ENCODE measurements around the gene RFC4. TPM values are rescaled to one million over a fixed set of nuclear protein-coding genes. Genes with fewer than 3 reads are reported as not detected.
"Not testable (repeated sequence)": the region's sequence is repeated elsewhere in the genome, so short reads cannot be mapped to it uniquely, and the experiment has no call there.

Gene RFC4, protein sequence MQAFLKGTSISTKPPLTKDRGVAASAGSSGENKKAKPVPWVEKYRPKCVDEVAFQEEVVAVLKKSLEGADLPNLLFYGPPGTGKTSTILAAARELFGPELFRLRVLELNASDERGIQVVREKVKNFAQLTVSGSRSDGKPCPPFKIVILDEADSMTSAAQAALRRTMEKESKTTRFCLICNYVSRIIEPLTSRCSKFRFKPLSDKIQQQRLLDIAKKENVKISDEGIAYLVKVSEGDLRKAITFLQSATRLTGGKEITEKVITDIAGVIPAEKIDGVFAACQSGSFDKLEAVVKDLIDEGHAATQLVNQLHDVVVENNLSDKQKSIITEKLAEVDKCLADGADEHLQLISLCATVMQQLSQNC
- 100 to 1,000 TPM in 1 of 5 donors, 10 to 100 TPM in 2, 1 to 10 TPM in 1, not detected in 1; 3.2 to 121 (median 28.4) TPM for total RNA-seq
- polyA plus RNA-seq = 10 to 100 TPM; 13.1 to 25.2 (median 21.2) TPM
- long read RNA-seq, donor 1, partial matches to known transcripts = 0 of 1 reads
- long read RNA-seq, donor 1, other reads (novel, unspliced or antisense) = 0 of 1 reads
- long read RNA-seq, donor 2, transcript RFC4-201 (11 exons, 1,384 nt) = major isoform, 5 of 9 reads
- long read RNA-seq, donor 2, partial matches to known transcripts = 0 of 9 reads
- long read RNA-seq, donor 2, other reads (novel, unspliced or antisense) = 0 of 9 reads
- long read RNA-seq, donor 3, partial matches to known transcripts = 0 of 2 reads
- long read RNA-seq, donor 3, other reads (novel, unspliced or antisense) = 0 of 2 reads
- long read RNA-seq, donor 4 = 0 reads
- long read RNA-seq, donor 5, partial matches to known transcripts = 0 of 7 reads
- long read RNA-seq, donor 5, other reads (novel, unspliced or antisense) = 0 of 7 reads
- long read RNA-seq, donor 6 = 0 reads
- long read RNA-seq, donor 7, partial matches to known transcripts = 5 of 8 reads
- long read RNA-seq, donor 7, other reads (novel, unspliced or antisense) = 0 of 8 reads
- long read RNA-seq, donor 8, partial matches to known transcripts = 0 of 1 reads
- long read RNA-seq, donor 8, other reads (novel, unspliced or antisense) = 0 of 1 reads
- long read RNA-seq, donor 9, transcript RFC4-202 (11 exons, 1,448 nt) = major isoform, 5 of 9 reads
- long read RNA-seq, donor 9, partial matches to known transcripts = 0 of 9 reads
- long read RNA-seq, donor 9, other reads (novel, unspliced or antisense) = 0 of 9 reads
- long read RNA-seq, donor 10, partial matches to known transcripts = 0 of 3 reads
- long read RNA-seq, donor 10, other reads (novel, unspliced or antisense) = 0 of 3 reads

DNA sequence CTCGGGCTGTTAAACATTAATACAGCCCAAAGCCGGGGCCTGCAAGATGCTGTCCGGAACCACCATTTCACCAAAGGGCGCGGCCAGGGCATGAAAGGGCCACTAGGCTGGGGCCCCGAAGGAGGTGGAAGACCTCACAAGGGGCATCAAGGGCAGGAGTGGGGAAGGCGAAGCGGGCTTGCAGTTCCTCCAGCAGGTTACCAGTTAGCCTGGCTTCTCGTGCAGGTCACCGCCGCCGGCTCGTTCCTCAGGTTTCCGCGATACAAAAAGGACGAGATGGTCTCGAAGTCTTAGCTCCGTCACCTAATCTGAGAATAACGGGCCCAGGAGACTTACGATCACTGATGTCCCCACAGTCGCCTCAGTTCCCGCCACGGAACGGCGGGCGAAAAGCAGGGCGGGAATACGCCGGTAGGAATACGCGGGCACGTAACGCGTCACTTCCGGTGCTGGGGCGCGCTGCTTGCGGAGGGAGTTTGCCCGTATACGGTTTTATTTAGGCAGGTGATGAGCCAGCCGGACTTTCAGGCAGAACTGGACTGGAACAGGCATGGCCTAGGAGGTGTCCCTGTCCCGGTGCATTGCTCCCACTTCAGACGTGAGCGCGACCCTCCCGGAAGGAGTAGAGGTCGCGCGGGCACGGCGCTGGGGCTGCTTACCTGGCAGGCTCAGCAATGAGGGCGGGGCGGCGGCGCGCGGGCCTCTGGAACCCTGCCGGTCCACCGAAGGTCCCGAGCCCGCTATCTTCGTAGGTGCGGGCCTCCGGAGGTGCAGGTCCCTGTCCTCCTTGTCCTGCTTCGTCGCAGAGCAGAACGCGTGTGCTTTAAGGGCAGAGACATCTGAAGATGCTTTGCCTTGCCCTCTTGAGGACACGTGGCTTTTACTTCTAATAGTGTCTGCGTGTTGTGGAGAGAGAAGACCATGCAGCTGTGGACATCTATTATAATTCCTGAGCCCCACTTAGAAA, at the start of gene RFC4:
RFC4 (minus strand) TSS at position 394 of the 967 bp plus-strand sequence. CDS start 1,769 bp downstream, outside the sequence.
- Histone ChIP-seq H3K9me3 (no peaks in the 10 kb centered on the region), H3K27ac (peak within 1 kb of the TSS; percentile 86 to 95 (median 93)), H3K27me3 (no peaks in the 10 kb centered on the region), H3K36me3 (peaks cover 0 to 27% (median 19%) of the 10 kb centered on the region in 4 donors), H3K4me1 (peaks cover 11 to 26% (median 17%) of the 10 kb centered on the region in 4 donors), H3K4me3 (peak within 1 kb of the TSS; percentile 65 to 81 (median 72))
- peak; percentile 91 to 95 for DNase-seq
- intact Hi-C loops (cut with DNase I; ENCODE audit: low total_unique reads) = no loop called here
- WGBS, 5 donors = 0% methylated on average over 37 to 70 of the region's 70 CpGs
- TF ChIP-seq POLR2AphosphoS5 (IDR thresholded peaks at IDR 0.05) = peak; percentile 78 to 92 (median 91)
- TF ChIP-seq, protein P1, sequence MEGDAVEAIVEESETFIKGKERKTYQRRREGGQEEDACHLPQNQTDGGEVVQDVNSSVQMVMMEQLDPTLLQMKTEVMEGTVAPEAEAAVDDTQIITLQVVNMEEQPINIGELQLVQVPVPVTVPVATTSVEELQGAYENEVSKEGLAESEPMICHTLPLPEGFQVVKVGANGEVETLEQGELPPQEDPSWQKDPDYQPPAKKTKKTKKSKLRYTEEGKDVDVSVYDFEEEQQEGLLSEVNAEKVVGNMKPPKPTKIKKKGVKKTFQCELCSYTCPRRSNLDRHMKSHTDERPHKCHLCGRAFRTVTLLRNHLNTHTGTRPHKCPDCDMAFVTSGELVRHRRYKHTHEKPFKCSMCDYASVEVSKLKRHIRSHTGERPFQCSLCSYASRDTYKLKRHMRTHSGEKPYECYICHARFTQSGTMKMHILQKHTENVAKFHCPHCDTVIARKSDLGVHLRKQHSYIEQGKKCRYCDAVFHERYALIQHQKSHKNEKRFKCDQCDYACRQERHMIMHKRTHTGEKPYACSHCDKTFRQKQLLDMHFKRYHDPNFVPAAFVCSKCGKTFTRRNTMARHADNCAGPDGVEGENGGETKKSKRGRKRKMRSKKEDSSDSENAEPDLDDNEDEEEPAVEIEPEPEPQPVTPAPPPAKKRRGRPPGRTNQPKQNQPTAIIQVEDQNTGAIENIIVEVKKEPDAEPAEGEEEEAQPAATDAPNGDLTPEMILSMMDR (IDR thresholded peaks at IDR 0.05) = no peak

DNA sequence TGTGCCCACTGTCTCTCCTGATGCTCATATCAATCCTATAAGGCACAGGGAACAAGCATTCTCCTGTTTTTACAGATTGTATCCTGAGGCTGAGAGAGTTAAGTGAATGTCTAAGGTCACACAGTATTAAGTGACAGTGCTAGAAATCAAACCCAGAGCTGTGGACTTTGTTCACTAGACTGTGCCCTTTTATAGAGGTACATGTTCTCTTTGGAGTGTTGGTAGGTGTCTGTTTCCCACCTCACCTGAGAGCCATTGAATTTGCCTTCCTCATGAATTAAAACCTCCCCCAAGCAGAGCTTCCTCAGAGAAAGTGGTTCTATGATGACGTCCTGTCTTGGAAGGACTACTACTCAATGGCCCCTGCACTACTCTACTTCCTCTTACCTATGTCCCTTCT, 48.7 kb upstream of the RFC4 start:
- Histone ChIP-seq H3K9me3 (peaks cover 0 to 14% (median 3%) of the 10 kb centered on the region in 4 donors), H3K27me3 (no peaks in the 10 kb centered on the region), H3K27ac (no peak overlapping the region), H3K4me3 (no peak overlapping the region), H3K4me1 (no peaks in the 10 kb centered on the region), H3K36me3 (no peaks in the 10 kb centered on the region)
- TF ChIP-seq POLR2A (IDR thresholded peaks at IDR 0.05) = no peak
- no peak for TF ChIP-seq EP300 (IDR thresholded peaks at IDR 0.05)
- DNase-seq = no peak
- intact Hi-C loops (cut with DNase I; ENCODE audit: low total_unique reads) = loop anchor here (5.0 kb wide), 1 partner anchor 307 kb away; no protein-coding TSS in a partner anchor
- WGBS, 5 donors = 0% methylated on average over 1 of the region's 1 CpG

DNA sequence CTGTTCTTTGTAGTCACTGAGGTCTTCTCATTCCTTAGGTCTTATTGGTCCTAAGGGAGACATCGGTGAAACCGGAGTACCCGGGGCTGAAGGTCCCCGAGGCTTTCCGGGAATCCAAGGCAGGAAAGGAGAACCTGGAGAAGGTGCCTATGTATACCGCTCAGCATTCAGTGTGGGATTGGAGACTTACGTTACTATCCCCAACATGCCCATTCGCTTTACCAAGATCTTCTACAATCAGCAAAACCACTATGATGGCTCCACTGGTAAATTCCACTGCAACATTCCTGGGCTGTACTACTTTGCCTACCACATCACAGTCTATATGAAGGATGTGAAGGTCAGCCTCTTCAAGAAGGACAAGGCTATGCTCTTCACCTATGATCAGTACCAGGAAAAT, 47.9 kb upstream of the RFC4 start:
- WGBS, 5 donors = 96 to 100% (median 98%) methylated on average over 8 of the region's 8 CpGs

DNA sequence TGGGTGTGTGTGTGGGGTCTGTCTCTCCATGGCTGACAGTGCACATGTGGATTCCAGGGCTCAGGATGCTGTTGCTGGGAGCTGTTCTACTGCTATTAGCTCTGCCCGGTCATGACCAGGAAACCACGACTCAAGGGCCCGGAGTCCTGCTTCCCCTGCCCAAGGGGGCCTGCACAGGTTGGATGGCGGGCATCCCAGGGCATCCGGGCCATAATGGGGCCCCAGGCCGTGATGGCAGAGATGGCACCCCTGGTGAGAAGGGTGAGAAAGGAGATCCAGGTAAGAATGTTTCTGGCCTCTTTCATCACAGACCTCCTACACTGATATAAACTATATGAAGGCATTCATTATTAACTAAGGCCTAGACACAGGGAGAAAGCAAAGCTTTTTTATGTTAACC, 46.7 kb upstream of the RFC4 start:
- TF ChIP-seq EP300 (IDR thresholded peaks at IDR 0.05) = no peak
- TF ChIP-seq POLR2A (IDR thresholded peaks at IDR 0.05) = no peak
- TF ChIP-seq, protein P1 (IDR thresholded peaks at IDR 0.05) = no peak
- no peak for TF ChIP-seq POLR2AphosphoS5 (IDR thresholded peaks at IDR 0.05)
- Histone ChIP-seq H3K36me3 (no peaks in the 10 kb centered on the region), H3K27ac (no peak overlapping the region), H3K4me1 (no peaks in the 10 kb centered on the region), H3K9me3 (peaks cover 0 to 4% (median 0%) of the 10 kb centered on the region in 4 donors), H3K4me3 (no peak overlapping the region), H3K27me3 (no peaks in the 10 kb centered on the region)
- intact Hi-C loops (cut with DNase I; ENCODE audit: low total_unique reads) = loop anchor here (5.0 kb wide), 1 partner anchor 309 kb away; no protein-coding TSS in a partner anchor
- DNase-seq = no peak
- 78 to 93% (median 91%) methylated on average over 5 to 6 of the region's 6 CpGs for WGBS, 5 donors

More for the DNA sequence above, 47.9 kb upstream of the RFC4 start:
- Histone ChIP-seq H3K9me3 (peaks cover 0 to 9% (median 1%) of the 10 kb centered on the region in 4 donors), H3K36me3 (no peaks in the 10 kb centered on the region), H3K27ac (no peak overlapping the region), H3K27me3 (no peaks in the 10 kb centered on the region), H3K4me1 (no peaks in the 10 kb centered on the region), H3K4me3 (no peak overlapping the region)
- DNase-seq = no peak
- no peak for TF ChIP-seq POLR2A (IDR thresholded peaks at IDR 0.05)
- no peak for TF ChIP-seq POLR2AphosphoS5 (IDR thresholded peaks at IDR 0.05)
- intact Hi-C loops (cut with DNase I; ENCODE audit: low total_unique reads) = loop anchor here (5.0 kb wide), 1 partner anchor 308 kb away; no protein-coding TSS in a partner anchor

DNA sequence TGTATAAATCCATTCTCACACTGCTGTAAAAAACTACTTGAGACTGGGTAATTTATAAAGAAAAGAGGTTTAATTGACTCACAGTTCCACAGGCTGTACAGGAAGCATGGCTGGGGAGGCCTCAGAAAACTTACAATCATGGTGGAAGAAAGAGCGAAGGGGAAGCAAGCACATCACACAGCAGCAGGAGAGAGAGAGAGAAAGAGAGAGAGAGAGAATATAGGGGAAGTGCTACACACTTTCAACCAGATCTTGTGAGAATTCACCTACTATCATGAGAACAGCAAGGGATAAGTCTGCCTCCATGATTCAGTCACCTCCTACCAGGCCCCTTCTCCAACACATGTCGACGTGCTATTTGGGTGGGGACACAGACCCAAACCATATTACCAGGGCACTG, 45.6 kb upstream of the RFC4 start:
- not testable (repeated sequence) for H3K27ac ChIP-seq, H3K9me3 ChIP-seq, H3K36me3 ChIP-seq, H3K4me3 ChIP-seq, H3K27me3 ChIP-seq, H3K4me1 ChIP-seq, DNase-seq
- intact Hi-C loops (cut with DNase I; ENCODE audit: low total_unique reads) = loop anchor here (5.0 kb wide), 1 partner anchor 310 kb away; no protein-coding TSS in a partner anchor
- whole genome bisulfite sequencing, 5 donors = 87 to 98% (median 93%) methylated on average over 3 of the region's 3 CpGs

Data from stomach (tissue), 19 donors.